Panc1 (cell line): ENCODE results near the gene CMIP.

Experiments used
- CTCF ChIP-seq: fragments of 450-650 bp; IDR thresholded peaks from 2 replicates; pipeline ENCODE4 v1.5.1; 2017; ENCODE audit warnings: mild to moderate bottlenecking
- REST ChIP-seq, 2 experiments: IDR thresholded peaks; 2 replicates each; pipeline ENCODE4 v1.6.1; 2011 to 2012; ENCODE audit warnings: low read depth in 2 of 2, control low read depth in 1 of 2, low read length in 1 of 2, mild to moderate bottlenecking in 1 of 2, moderate library complexity in 1 of 2; ENCODE audit not compliant: insufficient read depth in 1 of 2

- TF ChIP-seq CTCF (no peak), REST (IDR thresholded peaks at IDR 0.05; ENCODE audit: insufficient read depth in 1 of 2, low read depth in 2 of 2, low read length in 1 of 2) (no peak)
These were observed 111.1 kb downstream of the CMIP start for GRCh38 chr16:81555660-81556059.
